PC-3 (cell line): ENCODE results near the gene FBXL4. TPM values are rescaled to one million over a fixed set of nuclear protein-coding genes. Genes with fewer than 3 reads are reported as not detected.

Source experiments
- ATAC-seq: fragments of 200-7000 bp; cut with Tn5 transposase; 2 replicates; pipeline ENCODE4 v1.9.1; 2020; ENCODE audit warnings: mild to moderate bottlenecking, moderate library complexity
- BruUV-seq: library from RNA; stranded (reverse); fragments of 400-500 nt; replicated peaks from 2 replicates; lab custom pipeline; 2021; lab: Mats Ljungman, UMichigan
- CTCF ChIA-PET: fragments of 300-600 bp; sonication (Branson Sonifier 250); formaldehyde crosslinking; loops from one replicate; lab custom pipeline; 2022; ENCODE audit warnings: antibody characterized with exemption; lab: Charles Lee
- POLR2A ChIA-PET: fragments of 300-600 bp; sonication (Branson Sonifier 250); formaldehyde crosslinking; loops from one replicate; lab custom pipeline; 2022; ENCODE audit warnings: antibody characterized with exemption; ENCODE audit not compliant: unreplicated experiment; lab: Charles Lee
- DNase-seq: peaks from one replicate; pipeline ENCODE4 v3.0.0-alpha.2; 2015
- H2AFZ ChIP-seq: fragments of 300-600 bp; sonication (generic); 2 replicates; pipeline ENCODE4 v1.6.0; 2016; ENCODE audit warnings: antibody characterized with exemption, low read length
- H3F3A ChIP-seq: fragments of 300-600 bp; sonication (generic); one replicate; pipeline ENCODE4 v1.6.0; 2017; ENCODE audit warnings: antibody characterized with exemption, low read length, control low read depth, mild to moderate bottlenecking; ENCODE audit not compliant: unreplicated experiment
- H3K27ac ChIP-seq: fragments of 300-600 bp; sonication (generic); 2 replicates; pipeline ENCODE4 v1.5.1; 2016; ENCODE audit warnings: mild to moderate bottlenecking, low read length
- H3K27me3 ChIP-seq: fragments of 300-600 bp; sonication (generic); 2 replicates; pipeline ENCODE4 v1.6.1; 2016; ENCODE audit warnings: low read length, mixed read lengths
- H3K36me3 ChIP-seq: fragments of 300-600 bp; sonication (generic); 2 replicates; pipeline ENCODE4 v1.6.1; 2016; ENCODE audit warnings: low read depth, mixed run types, low read length, mixed read lengths
- H3K4me1 ChIP-seq: fragments of 300-600 bp; sonication (generic); 2 replicates; pipeline ENCODE4 v1.5.1; 2016; ENCODE audit warnings: low read length; ENCODE audit not compliant: insufficient read depth
- H3K4me2 ChIP-seq: fragments of 300-600 bp; sonication (generic); 2 replicates; pipeline ENCODE4 v1.6.0; 2016; ENCODE audit warnings: low read length
- H3K4me3 ChIP-seq: fragments of 300-600 bp; sonication (generic); 2 replicates; pipeline ENCODE4 v1.5.1; 2016; ENCODE audit warnings: mild to moderate bottlenecking, low read length, mixed read lengths
- H3K79me2 ChIP-seq: fragments of 300-600 bp; sonication (generic); 2 replicates; pipeline ENCODE4 v1.6.1; 2017; ENCODE audit warnings: low read length, mixed read lengths
- H3K9ac ChIP-seq: fragments of 300-600 bp; sonication (generic); 2 replicates; pipeline ENCODE4 v1.6.0; 2016; ENCODE audit warnings: mild to moderate bottlenecking, low read length
- H3K9me2 ChIP-seq: fragments of 300-600 bp; sonication (generic); replicated peaks from 2 replicates; pipeline ENCODE4 v1.6.1; 2016; ENCODE audit warnings: mixed run types, low read length, mixed read lengths
- H3K9me3 ChIP-seq: fragments of 300-600 bp; sonication (generic); 2 replicates; pipeline ENCODE4 v1.6.1; 2016; ENCODE audit warnings: low read length, mixed read lengths
- H4K20me1 ChIP-seq: fragments of 300-600 bp; sonication (generic); 2 replicates; pipeline ENCODE4 v1.6.1; 2016; ENCODE audit warnings: low read length, mixed read lengths
- EZH2 ChIP-seq: fragments of 300-600 bp; sonication (generic); IDR thresholded peaks from one replicate; pipeline ENCODE4 v1.6.1; 2017; ENCODE audit warnings: antibody characterized with exemption, mild to moderate bottlenecking, low read length; ENCODE audit not compliant: unreplicated experiment
- EZH2phosphoT487 ChIP-seq: fragments of 300-600 bp; sonication (generic); IDR thresholded peaks from 2 replicates; pipeline ENCODE4 v1.6.1; 2018; ENCODE audit warnings: mild to moderate bottlenecking, antibody characterized with exemption, low read length, borderline replicate concordance
- intact Hi-C: fragments of 100-400 bp; cut with micrococcal nuclease; formaldehyde crosslinking; loops from 2 replicates; pipeline ENCODE4 v1.9.0; 2023
- total RNA-seq: library from RNA; depleted of rRNA; stranded (reverse); fragments of >200 nt; gene quantifications from 2 replicates; pipeline ENCODE4 v1.2.3, GENCODE V29; 2014
- TF ChIP-seq, protein P1 (sequence below): fragments of 300-600 bp; sonication (generic); conservative IDR thresholded peaks from 2 replicates; pipeline ENCODE4 v1.5.1; 2017; ENCODE audit warnings: antibody characterized with exemption, low read depth, mild to moderate bottlenecking, low read length

Gene FBXL4
- total RNA-seq, 1 experiment from 2014 or later: 3.8 TPM

GRCh38 chr6:98928688-98929087 lies 19.1 kb downstream of the FBXL4 start:
- POLR2A ChIA-PET: no interaction called here
- CTCF ChIA-PET: no interaction called here
- Histone ChIP-seq H3K79me2 (no peaks in the 10 kb centered on the region), H4K20me1 (no peaks in the 10 kb centered on the region), H3K27ac (no peak overlapping the region), H3K27me3 (no peaks in the 10 kb centered on the region), H3K9ac (no peak overlapping the region), H2AFZ (no peak overlapping the region), H3K4me2 (no peak overlapping the region), H3K4me1 (no peaks in the 10 kb centered on the region), H3K36me3 (peaks cover 4% of the 10 kb centered on the region; the same call in 1 of the 2 replicates), H3K9me3 (no peaks in the 10 kb centered on the region), H3K9me2 (no peaks in the 10 kb centered on the region), H3K4me3 (no peak overlapping the region), H3F3A (no peaks in the 10 kb centered on the region)
- no peak for DNase-seq
- ATAC-seq: no peak
- TF ChIP-seq EZH2 (no peak), EZH2phosphoT487 (no peak)
- TF ChIP-seq, protein P1, sequence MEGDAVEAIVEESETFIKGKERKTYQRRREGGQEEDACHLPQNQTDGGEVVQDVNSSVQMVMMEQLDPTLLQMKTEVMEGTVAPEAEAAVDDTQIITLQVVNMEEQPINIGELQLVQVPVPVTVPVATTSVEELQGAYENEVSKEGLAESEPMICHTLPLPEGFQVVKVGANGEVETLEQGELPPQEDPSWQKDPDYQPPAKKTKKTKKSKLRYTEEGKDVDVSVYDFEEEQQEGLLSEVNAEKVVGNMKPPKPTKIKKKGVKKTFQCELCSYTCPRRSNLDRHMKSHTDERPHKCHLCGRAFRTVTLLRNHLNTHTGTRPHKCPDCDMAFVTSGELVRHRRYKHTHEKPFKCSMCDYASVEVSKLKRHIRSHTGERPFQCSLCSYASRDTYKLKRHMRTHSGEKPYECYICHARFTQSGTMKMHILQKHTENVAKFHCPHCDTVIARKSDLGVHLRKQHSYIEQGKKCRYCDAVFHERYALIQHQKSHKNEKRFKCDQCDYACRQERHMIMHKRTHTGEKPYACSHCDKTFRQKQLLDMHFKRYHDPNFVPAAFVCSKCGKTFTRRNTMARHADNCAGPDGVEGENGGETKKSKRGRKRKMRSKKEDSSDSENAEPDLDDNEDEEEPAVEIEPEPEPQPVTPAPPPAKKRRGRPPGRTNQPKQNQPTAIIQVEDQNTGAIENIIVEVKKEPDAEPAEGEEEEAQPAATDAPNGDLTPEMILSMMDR: no peak
- no TSS peak for BruUV-seq
- intact Hi-C loops: no loop called here

- ChIA-PET CTCF (no interaction called here), POLR2A (no interaction called here)
- H4K20me1 ChIP-seq: no peaks in the 10 kb centered on the region
- H3K27ac ChIP-seq: no peak overlapping the region
- no TSS peak for BruUV-seq
- no peaks in the 10 kb centered on the region for H3F3A ChIP-seq
- no peaks in the 10 kb centered on the region for H3K9me2 ChIP-seq
- intact Hi-C loops: no loop called here
- no peaks in the 10 kb centered on the region for H3K4me1 ChIP-seq
- no peak overlapping the region for H2AFZ ChIP-seq
- no peaks in the 10 kb centered on the region for H3K9me3 ChIP-seq
- no peak for DNase-seq
- no peak overlapping the region for H3K9ac ChIP-seq
- no peaks in the 10 kb centered on the region for H3K27me3 ChIP-seq
- ATAC-seq: no peak
- H3K4me3 ChIP-seq: no peak overlapping the region
- TF ChIP-seq, protein P1: no peak
- no peak for TF ChIP-seq EZH2
- TF ChIP-seq EZH2phosphoT487: no peak
- H3K4me2 ChIP-seq: no peak overlapping the region
- peaks cover 4% of the 10 kb centered on the region; the same call in 1 of the 2 replicates for H3K36me3 ChIP-seq
- H3K79me2 ChIP-seq: no peaks in the 10 kb centered on the region
Observed at GRCh38 chr6:98927534-98927933, 20.2 kb downstream of the FBXL4 start.

GRCh38 chr6:98925831-98926230 lies 21.9 kb downstream of the FBXL4 start:
- Histone ChIP-seq H3K27me3 (no peaks in the 10 kb centered on the region), H3K4me3 (no peak overlapping the region), H3K36me3 (peaks cover 4% of the 10 kb centered on the region; the same call in 1 of the 2 replicates), H3K79me2 (no peaks in the 10 kb centered on the region), H4K20me1 (no peaks in the 10 kb centered on the region), H3K9me2 (no peaks in the 10 kb centered on the region), H3K4me1 (no peaks in the 10 kb centered on the region), H3K9me3 (no peaks in the 10 kb centered on the region), H2AFZ (no peak overlapping the region), H3K9ac (no peak overlapping the region), H3K27ac (no peak overlapping the region), H3K4me2 (no peak overlapping the region), H3F3A (no peaks in the 10 kb centered on the region)
- ATAC-seq (no peak), DNase-seq (no peak)
- no peak for TF ChIP-seq EZH2phosphoT487
- no peak for TF ChIP-seq EZH2
- TF ChIP-seq, protein P1: no peak
- BruUV-seq: no TSS peak
- intact Hi-C loops: no loop called here
- POLR2A ChIA-PET: no interaction called here
- CTCF ChIA-PET: no interaction called here
